ENCODE measurements around the gene VIL1. TPM values are rescaled to one million over a fixed set of nuclear protein-coding genes. Genes with fewer than 3 reads are reported as not detected.

Gene VIL1
- total and polyA plus RNA-seq, 9 of the 15 experiments (the other 6 are each of a cell fraction or from before 2014, with no cell fraction given): 0.51 to 2.7 (median 1.2) TPM

GRCh38 chr2:218398437-218399390 is 20.2 kb upstream of the VIL1 start (continued):
- TF ChIP-seq TEAD4 (IDR thresholded peaks at IDR 0.05; ENCODE audit: low read length): 0 out of 2 replicates have a peak, but pooled peaks have one; percentile 2
- no peak for TF ChIP-seq TEAD4 (CRISPR knock-in tag; IDR thresholded peaks at IDR 0.05; ENCODE audit: borderline replicate concordance)
- no peak for TF ChIP-seq NFXL1 (CRISPR knock-in tag; IDR thresholded peaks at IDR 0.05)
- no peak for TF ChIP-seq ARNT (IDR thresholded peaks at IDR 0.05)
- TF ChIP-seq, protein P1, sequence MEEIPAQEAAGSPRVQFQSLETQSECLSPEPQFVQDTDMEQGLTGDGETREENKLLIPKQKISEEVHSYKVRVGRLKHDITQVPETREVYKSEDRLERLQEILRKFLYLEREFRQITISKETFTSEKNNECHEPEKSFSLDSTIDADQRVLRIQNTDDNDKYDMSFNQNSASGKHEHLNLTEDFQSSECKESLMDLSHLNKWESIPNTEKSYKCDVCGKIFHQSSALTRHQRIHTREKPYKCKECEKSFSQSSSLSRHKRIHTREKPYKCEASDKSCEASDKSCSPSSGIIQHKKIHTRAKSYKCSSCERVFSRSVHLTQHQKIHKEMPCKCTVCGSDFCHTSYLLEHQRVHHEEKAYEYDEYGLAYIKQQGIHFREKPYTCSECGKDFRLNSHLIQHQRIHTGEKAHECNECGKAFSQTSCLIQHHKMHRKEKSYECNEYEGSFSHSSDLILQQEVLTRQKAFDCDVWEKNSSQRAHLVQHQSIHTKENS (CRISPR knock-in tag; IDR thresholded peaks at IDR 0.05): no peak
- no peak for TF ChIP-seq E2F1 (CRISPR knock-in tag; IDR thresholded peaks at IDR 0.05)
- TF ChIP-seq CHD2 (IDR thresholded peaks at IDR 0.05; ENCODE audit: low read depth, low read length): no peak
- TF ChIP-seq SREBF1 (IDR thresholded peaks at IDR 0.05; ENCODE audit: borderline replicate concordance, low read depth, low read length): no peak
- no peak for TF ChIP-seq SMAD3 (CRISPR knock-in tag; conservative IDR thresholded peaks at IDR 0.05)
- TF ChIP-seq ZNF3 (CRISPR knock-in tag; IDR thresholded peaks at IDR 0.05): no peak
- peak; percentile 37 for TF ChIP-seq RBBP5 (IDR thresholded peaks at IDR 0.05; ENCODE audit: borderline replicate concordance, insufficient read depth, low read length, poor library complexity, severe bottlenecking)
- no peak for TF ChIP-seq RB1 (IDR thresholded peaks at IDR 0.05; ENCODE audit: low read depth)
- TF ChIP-seq ZBTB7A (IDR thresholded peaks at IDR 0.05; ENCODE audit: borderline replicate concordance, control insufficient read depth, low read depth, low read length): peak; percentile 49; the same call in 1 of the 2 replicates
- no peak for TF ChIP-seq SMAD2 (IDR thresholded peaks at IDR 0.05; ENCODE audit: low read depth, low read length)
- peak; percentile 50; the same call in 1 of the 2 replicates for TF ChIP-seq TGIF2 (CRISPR knock-in tag; IDR thresholded peaks at IDR 0.05)

Measured in K562 (cell line).